ENCODE measurements around the gene SLC13A2.
A peak's percentile ranks its signal among the peaks of the same experiment; 100 is the strongest.

The SLC13A2 gene

DNA sequence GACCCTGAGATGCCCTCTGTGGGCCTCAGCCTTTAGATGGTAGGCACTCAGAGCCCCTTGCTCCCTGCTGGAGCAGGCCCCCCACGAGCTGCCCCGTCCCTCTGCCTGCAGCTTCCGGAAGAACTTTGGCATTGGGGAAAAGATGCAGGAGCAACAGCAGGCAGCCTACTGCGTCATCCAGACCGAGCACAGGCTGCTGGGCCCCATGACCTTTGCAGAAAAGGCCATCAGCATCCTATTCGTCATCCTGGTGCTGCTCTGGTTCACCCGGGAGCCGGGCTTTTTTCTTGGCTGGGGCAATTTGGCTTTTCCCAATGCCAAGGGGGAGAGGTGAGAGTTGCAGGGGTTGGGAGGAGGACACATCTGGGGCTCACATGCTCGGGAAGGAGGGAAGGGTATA, 20.0 kb downstream of the SLC13A2 start:
- in situ Hi-C loops (cut with HindIII; ENCODE audit: low sequenced_read_pairs): no loop called here
- no peak overlapping the region for H3K4me3 ChIP-seq (ENCODE audit: low read depth, low read length)
- no peak for DNase-seq (ENCODE audit: low read depth)
- TF ChIP-seq, protein P1, sequence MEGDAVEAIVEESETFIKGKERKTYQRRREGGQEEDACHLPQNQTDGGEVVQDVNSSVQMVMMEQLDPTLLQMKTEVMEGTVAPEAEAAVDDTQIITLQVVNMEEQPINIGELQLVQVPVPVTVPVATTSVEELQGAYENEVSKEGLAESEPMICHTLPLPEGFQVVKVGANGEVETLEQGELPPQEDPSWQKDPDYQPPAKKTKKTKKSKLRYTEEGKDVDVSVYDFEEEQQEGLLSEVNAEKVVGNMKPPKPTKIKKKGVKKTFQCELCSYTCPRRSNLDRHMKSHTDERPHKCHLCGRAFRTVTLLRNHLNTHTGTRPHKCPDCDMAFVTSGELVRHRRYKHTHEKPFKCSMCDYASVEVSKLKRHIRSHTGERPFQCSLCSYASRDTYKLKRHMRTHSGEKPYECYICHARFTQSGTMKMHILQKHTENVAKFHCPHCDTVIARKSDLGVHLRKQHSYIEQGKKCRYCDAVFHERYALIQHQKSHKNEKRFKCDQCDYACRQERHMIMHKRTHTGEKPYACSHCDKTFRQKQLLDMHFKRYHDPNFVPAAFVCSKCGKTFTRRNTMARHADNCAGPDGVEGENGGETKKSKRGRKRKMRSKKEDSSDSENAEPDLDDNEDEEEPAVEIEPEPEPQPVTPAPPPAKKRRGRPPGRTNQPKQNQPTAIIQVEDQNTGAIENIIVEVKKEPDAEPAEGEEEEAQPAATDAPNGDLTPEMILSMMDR (IDR thresholded peaks at IDR 0.05; ENCODE audit: low read depth, low read length, missing control alignments): no peak

DNA sequence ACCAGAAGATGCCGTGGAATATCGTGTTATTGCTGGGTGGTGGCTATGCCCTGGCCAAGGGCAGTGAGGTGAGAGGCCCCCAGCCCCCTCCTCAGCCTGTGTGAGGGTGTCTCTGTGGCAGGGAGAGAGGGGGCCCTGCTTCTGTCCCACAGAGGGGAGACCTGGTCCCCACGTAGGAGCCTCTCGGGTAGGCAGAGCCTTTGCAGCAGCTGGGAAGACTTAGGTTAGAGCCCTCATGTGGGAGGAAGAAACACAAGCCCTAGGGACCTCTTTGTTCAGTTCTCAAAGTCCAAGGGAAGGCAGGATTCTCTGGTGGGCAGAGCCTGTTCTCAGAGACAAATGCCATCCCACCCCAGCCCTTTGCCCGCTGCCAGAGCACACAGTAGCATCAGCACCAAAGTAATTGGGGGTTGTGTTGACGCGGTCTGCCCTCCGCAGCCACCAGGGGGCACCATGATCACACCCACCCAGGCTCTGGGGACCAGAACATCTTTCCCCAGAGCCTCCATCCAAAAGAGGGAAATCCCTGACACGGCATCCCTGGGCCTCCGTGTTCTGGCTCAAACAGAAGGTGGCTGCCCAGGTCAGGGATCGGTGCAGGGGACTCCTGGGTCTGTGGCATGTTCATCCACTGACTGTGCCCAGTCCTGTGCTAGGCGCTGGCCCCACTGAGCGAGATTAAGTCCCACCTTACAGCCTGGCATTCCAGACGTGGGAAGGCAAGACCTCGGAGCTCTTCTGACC, 21.2 kb downstream of the SLC13A2 start:
- in situ Hi-C loops (cut with HindIII; ENCODE audit: low sequenced_read_pairs): loop anchor here (5.0 kb wide), 1 partner anchor 53 kb away; no protein-coding TSS in a partner anchor
- H3K4me3 ChIP-seq (ENCODE audit: low read depth, low read length): no peak overlapping the region
- peak; percentile 24 for DNase-seq (ENCODE audit: low read depth)
- TF ChIP-seq, protein P1 (IDR thresholded peaks at IDR 0.05; ENCODE audit: low read depth, low read length, missing control alignments): peak; percentile 92

DNA sequence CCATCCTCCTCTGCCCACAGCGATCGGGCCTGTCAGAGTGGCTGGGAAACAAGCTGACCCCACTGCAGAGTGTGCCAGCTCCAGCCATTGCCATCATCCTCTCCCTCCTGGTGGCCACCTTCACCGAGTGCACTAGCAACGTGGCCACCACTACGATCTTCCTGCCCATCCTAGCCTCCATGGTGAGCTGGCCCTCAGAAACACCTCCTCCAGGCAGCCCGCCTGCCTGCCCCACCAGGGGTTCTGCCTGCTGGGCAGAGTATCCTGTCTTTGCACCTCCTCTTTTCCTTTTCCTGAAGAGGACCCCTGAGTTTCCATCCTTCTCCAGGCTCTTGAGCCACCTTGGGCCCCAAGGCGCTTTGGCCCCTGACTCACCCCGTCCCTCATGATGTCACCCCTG, 22.2 kb downstream of the SLC13A2 start:
- in situ Hi-C loops (cut with HindIII; ENCODE audit: low sequenced_read_pairs): loop anchor here (5.0 kb wide), 1 partner anchor 52 kb away; no protein-coding TSS in a partner anchor
- DNase-seq (ENCODE audit: low read depth): no peak
- TF ChIP-seq, protein P1 (IDR thresholded peaks at IDR 0.05; ENCODE audit: low read depth, low read length, missing control alignments): no peak
- H3K4me3 ChIP-seq (ENCODE audit: low read depth, low read length): no peak overlapping the region

GRCh38 chr17:28497931-28498330, 24.5 kb downstream of the SLC13A2 start:
- H3K4me3 ChIP-seq (ENCODE audit: low read depth, low read length): no peak overlapping the region
- DNase-seq (ENCODE audit: low read depth): no peak
- in situ Hi-C loops (cut with HindIII; ENCODE audit: low sequenced_read_pairs): loop anchor here (5.0 kb wide), 1 partner anchor 49 kb away; no protein-coding TSS in a partner anchor

GRCh38 chr17:28498652-28499363, 25.4 kb downstream of the SLC13A2 start:
- TF ChIP-seq, protein P1 (IDR thresholded peaks at IDR 0.05; ENCODE audit: low read depth, low read length, missing control alignments): no peak
- no peak overlapping the region for H3K4me3 ChIP-seq (ENCODE audit: low read depth, low read length)
- in situ Hi-C loops (cut with HindIII; ENCODE audit: low sequenced_read_pairs): loop anchor here (5.0 kb wide), 1 partner anchor 48 kb away; no protein-coding TSS in a partner anchor
- DNase-seq (ENCODE audit: low read depth): no peak

More at GRCh38 chr17:28497931-28498330, 24.5 kb downstream of the SLC13A2 start:
- TF ChIP-seq, protein P1 (IDR thresholded peaks at IDR 0.05; ENCODE audit: low read depth, low read length, missing control alignments): no peak

GRCh38 chr17:28499364-28499664, 25.9 kb downstream of the SLC13A2 start:
- no peak for DNase-seq (ENCODE audit: low read depth)
- no peak overlapping the region for H3K4me3 ChIP-seq (ENCODE audit: low read depth, low read length)
- TF ChIP-seq, protein P1 (IDR thresholded peaks at IDR 0.05; ENCODE audit: low read depth, low read length, missing control alignments): no peak
- in situ Hi-C loops (cut with HindIII; ENCODE audit: low sequenced_read_pairs): loop anchor here (5.0 kb wide), 1 partner anchor 48 kb away; no protein-coding TSS in a partner anchor

Data from astrocyte of the cerebellum (primary cell).